ENCODE measurements around the gene RAD21L1.

The RAD21L1 gene

DNA sequence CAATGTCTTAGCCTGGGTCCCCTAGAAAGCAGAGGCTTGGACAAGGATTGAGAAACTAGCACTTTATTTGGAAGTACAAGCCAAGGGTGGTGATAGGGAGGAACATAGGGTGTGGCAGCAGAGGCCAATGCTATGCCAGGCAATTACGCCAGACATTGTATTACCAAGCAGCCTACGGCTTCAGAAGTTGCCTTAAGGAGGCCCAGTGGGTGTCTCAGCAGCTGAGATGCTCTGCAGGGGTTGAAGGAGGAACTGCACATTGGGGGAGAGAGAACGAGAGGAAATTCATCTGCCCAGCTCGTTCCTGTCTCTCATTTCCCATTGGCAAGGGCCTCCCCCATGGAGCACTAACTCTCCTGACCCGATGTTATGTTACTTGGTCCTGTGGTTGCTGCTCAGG, 21.7 kb upstream of the RAD21L1 start:
- no peak overlapping the region for H3K4me3 ChIP-seq (ENCODE audit: control insufficient read depth, low read depth, low read length)
- TF ChIP-seq CTCF (IDR thresholded peaks at IDR 0.05; ENCODE audit: control insufficient read depth, insufficient read depth, low read depth, low read length, missing control alignments) = no peak
- DNase-seq (ENCODE audit: low read depth) = no peak

DNA sequence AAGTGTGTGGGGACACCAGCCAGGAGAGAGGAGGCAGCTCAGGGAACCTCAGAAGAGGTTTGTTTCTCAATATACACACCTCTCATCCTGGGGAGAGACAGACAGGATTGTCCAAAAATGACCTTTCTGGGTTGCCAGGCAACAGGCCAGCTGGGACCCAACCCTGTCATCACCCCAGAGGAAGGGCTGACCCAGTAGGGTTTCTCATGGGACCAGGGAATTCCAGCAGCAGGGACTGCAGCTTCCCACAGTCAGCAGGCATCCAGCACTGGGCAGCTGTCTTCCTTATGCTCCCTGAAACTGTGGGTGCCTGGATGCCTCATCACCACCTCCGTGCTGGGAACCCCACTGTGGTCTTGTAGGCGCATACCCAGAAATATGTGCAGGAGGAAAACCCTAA, 21.3 kb upstream of the RAD21L1 start:
- no peak for DNase-seq (ENCODE audit: low read depth)
- H3K4me3 ChIP-seq (ENCODE audit: control insufficient read depth, low read depth, low read length) = no peak overlapping the region
- TF ChIP-seq CTCF (IDR thresholded peaks at IDR 0.05; ENCODE audit: control insufficient read depth, insufficient read depth, low read depth, low read length, missing control alignments) = no peak

- no peak for DNase-seq (ENCODE audit: low read depth)
- TF ChIP-seq CTCF (IDR thresholded peaks at IDR 0.05; ENCODE audit: control insufficient read depth, insufficient read depth, low read depth, low read length, missing control alignments) = no peak
- no peak overlapping the region for H3K4me3 ChIP-seq (ENCODE audit: control insufficient read depth, low read depth, low read length)
These were observed 20.0 kb upstream of the RAD21L1 start for GRCh38 chr20:1205802-1206201.

- no peak for TF ChIP-seq CTCF (IDR thresholded peaks at IDR 0.05; ENCODE audit: control insufficient read depth, insufficient read depth, low read depth, low read length, missing control alignments)
- no peak for DNase-seq (ENCODE audit: low read depth)
- no peak overlapping the region for H3K4me3 ChIP-seq (ENCODE audit: control insufficient read depth, low read depth, low read length)
These were observed 19.3 kb upstream of the RAD21L1 start for GRCh38 chr20:1206366-1207148.

DNA sequence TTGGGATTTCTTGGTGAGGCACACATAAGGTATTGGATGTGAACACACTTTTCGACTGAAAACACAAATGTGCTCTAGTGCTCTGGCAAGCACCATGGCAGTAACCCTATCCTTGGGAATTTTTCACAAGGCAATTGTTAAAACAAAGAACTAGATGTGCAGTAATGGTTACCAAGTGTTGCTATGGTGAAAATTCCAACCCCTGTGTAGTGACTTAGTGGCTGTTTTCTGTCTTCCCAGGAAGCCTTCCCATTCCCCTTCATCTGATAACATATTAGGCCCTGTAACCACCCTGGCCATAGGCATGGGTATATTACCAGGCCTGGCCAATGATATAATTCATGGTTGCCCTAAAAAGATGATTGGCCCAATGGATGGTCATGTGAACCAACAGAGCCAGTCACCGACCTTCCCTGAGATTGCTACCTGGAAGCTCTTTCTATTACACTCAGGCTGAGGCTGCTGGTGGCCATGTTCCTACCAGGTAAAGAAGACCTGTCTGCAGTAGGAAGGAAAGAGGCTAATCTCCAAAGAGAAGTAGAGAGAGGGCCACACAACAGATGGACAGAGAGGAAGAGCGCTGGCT, 18.5 kb upstream of the RAD21L1 start:
- no peak for TF ChIP-seq CTCF (IDR thresholded peaks at IDR 0.05; ENCODE audit: control insufficient read depth, insufficient read depth, low read depth, low read length, missing control alignments)
- no peak overlapping the region for H3K4me3 ChIP-seq (ENCODE audit: control insufficient read depth, low read depth, low read length)
- no peak for DNase-seq (ENCODE audit: low read depth)

- no peak for DNase-seq (ENCODE audit: low read depth)
- TF ChIP-seq CTCF (IDR thresholded peaks at IDR 0.05; ENCODE audit: control insufficient read depth, insufficient read depth, low read depth, low read length, missing control alignments) = peak; percentile 54
- H3K4me3 ChIP-seq (ENCODE audit: control insufficient read depth, low read depth, low read length) = no peak overlapping the region
These were observed 16.1 kb upstream of the RAD21L1 start for GRCh38 chr20:1209447-1210387.

Data from AG09309 (cell line).